B cell (primary cell): Measurements from ENCODE around the gene JADE1. TPM values are rescaled to one million over a fixed set of nuclear protein-coding genes. Genes with fewer than 3 reads are reported as not detected.

Experiments used
- ATAC-seq: fragments of 200-7000 bp; cut with Tn5 transposase; one replicate; pipeline ENCODE4 v1.10.0; 2021; ENCODE audit warnings: low read depth, mild to moderate bottlenecking, moderate number of reproducible peaks, moderate library complexity
- CTCF ChIA-PET: fragments of 350-600 bp; sonication (Branson Sonifier 250); formaldehyde crosslinking; loops from one replicate; lab custom pipeline; 2021; ENCODE audit warnings: antibody characterized with exemption, inconsistent platforms; lab: Charles Lee
- POLR2A ChIA-PET: fragments of 350-600 bp; sonication (Branson Sonifier 250); formaldehyde crosslinking; loops from one replicate; lab custom pipeline; 2021; ENCODE audit warnings: antibody characterized with exemption; lab: Charles Lee
- DNase-seq: peaks from one replicate; pipeline ENCODE4 v3.0.0; 2013
- H2AFZ ChIP-seq: 2 replicates; pipeline ENCODE4 v1.6.1; 2012; ENCODE audit warnings: mild to moderate bottlenecking, low read depth, low read length; ENCODE audit not compliant: insufficient read depth, poor library complexity, severe bottlenecking
- H3K27ac ChIP-seq, 2 donors: 1 replicate in 1 of 2; 2 replicates in 1 of 2; pipeline ENCODE4 v1.5.1; 2012 to 2013; ENCODE audit warnings: low read length in 2 of 2, mild to moderate bottlenecking in 2 of 2, moderate library complexity in 1 of 2
- H3K27me3 ChIP-seq, 4 experiments: fragments of 200-600 bp in 1 of 4; sonication (generic) in 1 of 4; replicated peaks in 1 of 4; 1 replicate in 2 of 4; 2 replicates in 2 of 4; pipeline versions ENCODE4 v1.6.1 to v1.7.0; 2013 to 2016; ENCODE audit warnings: low read length in 3 of 4, mild to moderate bottlenecking in 2 of 4, mixed read lengths in 1 of 4, moderate library complexity in 1 of 4; ENCODE audit not compliant: insufficient read depth in 4 of 4, control insufficient read depth in 3 of 4; ENCODE audit errors: control extremely low read depth in 1 of 4
- H3K36me3 ChIP-seq, 2 experiments: replicated peaks in 1 of 2; 1 replicate in 1 of 2; 2 replicates in 1 of 2; pipeline versions ENCODE4 v1.6.1 to v1.7.1; 2013; ENCODE audit warnings: low read length in 1 of 2; ENCODE audit not compliant: insufficient read depth in 2 of 2, control insufficient read depth in 1 of 2; ENCODE audit errors: control extremely low read depth in 1 of 2, extremely low read depth in 1 of 2
- H3K4me1 ChIP-seq, 2 donors: fragments of 200-600 bp in 1 of 2; sonication (generic) in 1 of 2; 1 replicate in 1 of 2; 2 replicates in 1 of 2; pipeline versions ENCODE4 v1.5.1 to v1.6.1; 2013 to 2017; ENCODE audit warnings: low read length in 2 of 2; ENCODE audit not compliant: control insufficient read depth in 2 of 2, insufficient read depth in 2 of 2
- H3K4me2 ChIP-seq: replicated peaks from 2 replicates; pipeline ENCODE3; 2012; ENCODE audit warnings: mild to moderate bottlenecking, low read depth, low read length; ENCODE audit not compliant: poor library complexity, severe bottlenecking
- H3K4me3 ChIP-seq, 5 experiments: fragments of 200-600 bp in 1 of 5; sonication (generic) in 1 of 5; 1 replicate in 3 of 5; 2 replicates in 2 of 5; pipeline versions ENCODE4 v1.5.1 to v1.7.0; 2011 to 2016; ENCODE audit warnings: low read length in 4 of 5, mild to moderate bottlenecking in 4 of 5, low read depth in 2 of 5, control low read depth in 1 of 5, moderate library complexity in 1 of 5; ENCODE audit not compliant: insufficient read depth in 1 of 5; ENCODE audit errors: control extremely low read depth in 1 of 5, extremely low read depth in 1 of 5
- H3K79me2 ChIP-seq: fragments of 200-600 bp; sonication (generic); one replicate; pipeline ENCODE4 v1.6.0; 2016; ENCODE audit warnings: low read length; ENCODE audit not compliant: control insufficient read depth, insufficient read depth
- H3K9ac ChIP-seq: fragments of 200-600 bp; sonication (generic); 2 replicates; pipeline ENCODE4 v1.6.1; 2017; ENCODE audit warnings: mild to moderate bottlenecking, low read length, moderate library complexity
- H3K9me3 ChIP-seq, 3 donors: one replicate each; pipeline versions ENCODE4 v1.6.1 to v1.7.1; 2013; ENCODE audit warnings: low read length in 2 of 3; ENCODE audit not compliant: control insufficient read depth in 2 of 3, insufficient read depth in 1 of 3; ENCODE audit errors: control extremely low read depth in 1 of 3
- H4K20me1 ChIP-seq: 2 replicates; pipeline ENCODE4 v1.6.0; 2012; ENCODE audit warnings: mild to moderate bottlenecking, low read length; ENCODE audit not compliant: insufficient read depth, control insufficient read depth, poor library complexity, severe bottlenecking
- H3K27ac Mint-ChIP-seq: one replicate; pipeline ENCODE4 v1.8.0; 2021; ENCODE audit warnings: mixed read lengths
- H3K27me3 Mint-ChIP-seq: one replicate; pipeline ENCODE4 v1.8.0; 2021; ENCODE audit warnings: mixed read lengths
- H3K4me1 Mint-ChIP-seq: one replicate; pipeline ENCODE4 v1.8.0; 2021; ENCODE audit warnings: mixed read lengths
- H3K4me3 Mint-ChIP-seq: one replicate; pipeline ENCODE4 v1.8.0; 2021; ENCODE audit warnings: mixed read lengths
- H3K9me3 Mint-ChIP-seq: one replicate; pipeline ENCODE4 v1.8.0; 2022; ENCODE audit warnings: mixed read lengths; ENCODE audit not compliant: insufficient read depth
- EZH2 ChIP-seq: IDR thresholded peaks from 2 replicates; pipeline ENCODE4 v1.6.1; 2012; ENCODE audit warnings: borderline replicate concordance, low read depth, mild to moderate bottlenecking, moderate library complexity, low read length; ENCODE audit not compliant: insufficient read depth, poor library complexity, severe bottlenecking
- WGBS: methylation state at CpG from one replicate; pipeline ENCODE4 v1.1.5; 2013; ENCODE audit warnings: missing lambda C conversion rate; ENCODE audit not compliant: insufficient coverage; 5-methylcytosine and 5-hydroxymethylcytosine counted together
- intact Hi-C: fragments of 100-400 bp; cut with micrococcal nuclease; formaldehyde crosslinking; loops from one replicate; pipeline ENCODE4 v1.10.0; 2022
- polyA plus RNA-seq: library from polyadenylated mRNA; depleted of rRNA; stranded (reverse); fragments of >200 nt; gene quantifications from 2 replicates; pipeline ENCODE4 v1.2.3, GENCODE V29; 2012
- total RNA-seq, 2 donors: library from RNA; stranded (reverse); fragments of 120-200 nt in 1 of 2; gene quantifications; 1 replicate in 1 of 2; 2 replicates in 1 of 2; pipeline versions ENCODE4 v1.2.3 to v1.2.4, GENCODE V29; 2013 to 2022
- TF ChIP-seq, protein P1 (sequence below): fragments of 200-600 bp; IDR thresholded peaks from one replicate; pipeline ENCODE4 v1.8.0; 2022; ENCODE audit warnings: antibody characterized with exemption, mild to moderate bottlenecking

Gene JADE1
- total and polyA plus RNA-seq, 2 donors (not counting 1 experiment from before 2014, with no cell fraction given): 13.8 to 42.4 TPM

GRCh38 chr4:128841402-128841801 is 31.9 kb downstream of the JADE1 start:
- intact Hi-C loops: no loop called here
- Mint-ChIP-seq H3K9me3 (no peaks in the 10 kb centered on the region), H3K4me3 (no peak overlapping the region), H3K4me1 (peaks cover 27% of the 10 kb centered on the region), H3K27ac (no peak overlapping the region), H3K27me3 (no peaks in the 10 kb centered on the region)
- CTCF ChIA-PET: no interaction called here
- Histone ChIP-seq H3K9ac (no peak overlapping the region), H3K4me3 (no peak overlapping the region), H3K27me3 (no peaks in the 10 kb centered on the region), H3K4me1 (no peaks in the 10 kb centered on the region), H3K36me3 (peaks cover 3 to 47% of the 10 kb centered on the region in 2 experiments), H2AFZ (no peak overlapping the region), H3K9me3 (no peaks in the 10 kb centered on the region), H4K20me1 (peaks cover 88% of the 10 kb centered on the region), H3K4me2 (no peak overlapping the region), H3K27ac (no peak overlapping the region), H3K79me2 (peaks cover 80% of the 10 kb centered on the region)
- POLR2A ChIA-PET: no interaction called here
- DNase-seq (no peak), ATAC-seq (no peak)
- 92% methylated on average over 2 of the region's 2 CpGs for WGBS
- no peak for TF ChIP-seq EZH2
- TF ChIP-seq, protein P1, sequence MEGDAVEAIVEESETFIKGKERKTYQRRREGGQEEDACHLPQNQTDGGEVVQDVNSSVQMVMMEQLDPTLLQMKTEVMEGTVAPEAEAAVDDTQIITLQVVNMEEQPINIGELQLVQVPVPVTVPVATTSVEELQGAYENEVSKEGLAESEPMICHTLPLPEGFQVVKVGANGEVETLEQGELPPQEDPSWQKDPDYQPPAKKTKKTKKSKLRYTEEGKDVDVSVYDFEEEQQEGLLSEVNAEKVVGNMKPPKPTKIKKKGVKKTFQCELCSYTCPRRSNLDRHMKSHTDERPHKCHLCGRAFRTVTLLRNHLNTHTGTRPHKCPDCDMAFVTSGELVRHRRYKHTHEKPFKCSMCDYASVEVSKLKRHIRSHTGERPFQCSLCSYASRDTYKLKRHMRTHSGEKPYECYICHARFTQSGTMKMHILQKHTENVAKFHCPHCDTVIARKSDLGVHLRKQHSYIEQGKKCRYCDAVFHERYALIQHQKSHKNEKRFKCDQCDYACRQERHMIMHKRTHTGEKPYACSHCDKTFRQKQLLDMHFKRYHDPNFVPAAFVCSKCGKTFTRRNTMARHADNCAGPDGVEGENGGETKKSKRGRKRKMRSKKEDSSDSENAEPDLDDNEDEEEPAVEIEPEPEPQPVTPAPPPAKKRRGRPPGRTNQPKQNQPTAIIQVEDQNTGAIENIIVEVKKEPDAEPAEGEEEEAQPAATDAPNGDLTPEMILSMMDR: no peak

GRCh38 chr4:128844931-128845330 is 35.4 kb downstream of the JADE1 start:
- H3K4me3 ChIP-seq: no peak overlapping the region
- peaks cover 3 to 79% of the 10 kb centered on the region in 2 experiments for H3K36me3 ChIP-seq
- no peak overlapping the region for H3K4me2 ChIP-seq
- H3K9me3 ChIP-seq: no peaks in the 10 kb centered on the region
- H3K27me3 Mint-ChIP-seq: no peaks in the 10 kb centered on the region
- no peak for ATAC-seq
- H3K27ac Mint-ChIP-seq: no peak overlapping the region
- ChIA-PET CTCF (interaction anchor here (1.1 kb wide), 1 partner anchor 18 kb away, joined by 3 read pairs; no protein-coding TSS in a partner anchor), POLR2A (no interaction called here)
- peaks cover 6% of the 10 kb centered on the region for H3K4me1 Mint-ChIP-seq
- H3K79me2 ChIP-seq: peaks cover 47% of the 10 kb centered on the region
- H3K9ac ChIP-seq: no peak overlapping the region
- H3K4me3 Mint-ChIP-seq: no peak overlapping the region
- H3K9me3 Mint-ChIP-seq: no peaks in the 10 kb centered on the region
- no peak overlapping the region for H3K27ac ChIP-seq
- peaks cover 67% of the 10 kb centered on the region for H4K20me1 ChIP-seq
- H3K27me3 ChIP-seq: no peaks in the 10 kb centered on the region
- 100% methylated on average over 4 of the region's 4 CpGs for WGBS
- TF ChIP-seq, protein P1: no peak
- TF ChIP-seq EZH2: no peak
- no peak for DNase-seq
- H3K4me1 ChIP-seq: no peaks in the 10 kb centered on the region
- H2AFZ ChIP-seq: no peak overlapping the region
- intact Hi-C loops: no loop called here
